Vagina (tissue), 2 donors: ENCODE results near the gene BORCS8.

ENCODE experiments used
- POLR2AphosphoS5 ChIP-seq, 2 donors: sonication (generic); formaldehyde crosslinking; IDR thresholded peaks; one replicate each; pipeline ENCODE4 v1.9.0; 2017; ENCODE audit warnings: antibody characterized with exemption in 2 of 2, mild to moderate bottlenecking in 2 of 2, low read depth in 1 of 2; ENCODE audit not compliant: insufficient read depth in 1 of 2
- TF ChIP-seq, protein P1 (sequence below), 3 experiments: fragments of 450-650 bp in 2 of 3; fragments of 200-600 bp in 1 of 3; sonication (generic) in 1 of 3; IDR thresholded peaks; one replicate each; pipeline ENCODE4 v1.5.1; 2017 to 2019; ENCODE audit warnings: antibody characterized with exemption in 3 of 3, mild to moderate bottlenecking in 2 of 3, moderate library complexity in 2 of 3

DNA sequence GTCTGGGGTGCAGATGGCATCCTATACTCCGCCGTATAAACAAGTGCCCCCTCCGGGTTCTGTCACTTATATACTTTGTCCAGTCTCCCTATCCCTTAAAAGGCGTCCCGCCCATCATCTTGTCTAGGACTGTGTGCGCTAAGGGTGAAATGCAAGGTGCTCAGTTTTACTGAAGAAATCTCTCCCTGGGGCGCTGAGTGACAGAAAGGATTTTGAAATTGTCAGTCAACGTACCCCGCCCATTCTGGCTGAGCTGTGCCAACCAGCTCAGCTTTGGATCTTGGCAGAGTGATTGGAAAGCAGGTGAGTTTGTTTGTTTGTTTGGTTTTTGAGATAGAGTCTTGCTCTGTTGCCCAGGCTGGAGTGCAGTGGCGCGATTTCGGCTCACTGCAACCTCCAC lies 49.6 kb downstream of the BORCS8 start:
- TF ChIP-seq, protein P1, sequence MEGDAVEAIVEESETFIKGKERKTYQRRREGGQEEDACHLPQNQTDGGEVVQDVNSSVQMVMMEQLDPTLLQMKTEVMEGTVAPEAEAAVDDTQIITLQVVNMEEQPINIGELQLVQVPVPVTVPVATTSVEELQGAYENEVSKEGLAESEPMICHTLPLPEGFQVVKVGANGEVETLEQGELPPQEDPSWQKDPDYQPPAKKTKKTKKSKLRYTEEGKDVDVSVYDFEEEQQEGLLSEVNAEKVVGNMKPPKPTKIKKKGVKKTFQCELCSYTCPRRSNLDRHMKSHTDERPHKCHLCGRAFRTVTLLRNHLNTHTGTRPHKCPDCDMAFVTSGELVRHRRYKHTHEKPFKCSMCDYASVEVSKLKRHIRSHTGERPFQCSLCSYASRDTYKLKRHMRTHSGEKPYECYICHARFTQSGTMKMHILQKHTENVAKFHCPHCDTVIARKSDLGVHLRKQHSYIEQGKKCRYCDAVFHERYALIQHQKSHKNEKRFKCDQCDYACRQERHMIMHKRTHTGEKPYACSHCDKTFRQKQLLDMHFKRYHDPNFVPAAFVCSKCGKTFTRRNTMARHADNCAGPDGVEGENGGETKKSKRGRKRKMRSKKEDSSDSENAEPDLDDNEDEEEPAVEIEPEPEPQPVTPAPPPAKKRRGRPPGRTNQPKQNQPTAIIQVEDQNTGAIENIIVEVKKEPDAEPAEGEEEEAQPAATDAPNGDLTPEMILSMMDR (IDR thresholded peaks at IDR 0.05) = no peak
- TF ChIP-seq POLR2AphosphoS5 (IDR thresholded peaks at IDR 0.05; ENCODE audit: insufficient read depth in 1 of 2, low read depth in 1 of 2) = no peak
